Measurements from ENCODE around the gene CNTNAP2. TPM values are rescaled to one million over a fixed set of nuclear protein-coding genes. Genes with fewer than 3 reads are reported as not detected.

Gene CNTNAP2
- total RNA-seq, 6 experiments from 2014 or later: 0.07 to 0.13 (median 0.12) TPM; not detected in 3

DNA sequence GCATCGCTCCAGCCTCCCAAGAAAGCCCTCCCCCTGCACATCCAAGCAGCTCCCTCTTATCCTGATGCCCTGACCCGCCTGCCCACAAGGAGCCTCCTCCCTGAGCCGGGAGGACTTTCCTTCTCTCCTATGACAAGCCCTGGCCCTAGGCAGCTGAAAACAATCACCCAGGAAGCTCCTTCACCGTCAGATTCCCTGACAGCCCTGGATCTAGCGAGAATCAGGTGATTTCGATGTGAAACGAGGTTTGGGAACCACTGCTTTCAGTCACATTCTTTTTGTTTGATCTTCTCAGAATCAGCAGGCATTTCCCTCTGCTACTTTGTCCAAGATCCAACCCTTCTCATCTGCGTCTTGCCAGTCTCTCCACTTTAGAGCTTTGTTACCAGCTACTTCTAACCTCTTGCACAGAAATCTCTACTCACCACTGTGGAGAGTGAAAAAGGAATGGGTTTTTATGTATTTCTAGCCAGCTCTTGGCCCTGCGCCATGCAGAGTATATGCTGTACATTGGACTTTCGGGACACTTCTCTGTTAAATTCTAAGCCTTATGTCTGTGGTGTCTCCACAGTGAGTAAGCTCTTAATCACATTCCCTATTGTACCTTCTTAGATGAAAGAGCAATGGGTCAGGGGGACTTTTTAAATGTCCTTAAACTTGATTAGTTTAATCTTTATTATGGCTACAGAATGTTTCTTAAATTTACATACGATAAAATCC, 2220.8 kb downstream of the CNTNAP2 start:
- no peak for DNase-seq
- TF ChIP-seq, protein P1, sequence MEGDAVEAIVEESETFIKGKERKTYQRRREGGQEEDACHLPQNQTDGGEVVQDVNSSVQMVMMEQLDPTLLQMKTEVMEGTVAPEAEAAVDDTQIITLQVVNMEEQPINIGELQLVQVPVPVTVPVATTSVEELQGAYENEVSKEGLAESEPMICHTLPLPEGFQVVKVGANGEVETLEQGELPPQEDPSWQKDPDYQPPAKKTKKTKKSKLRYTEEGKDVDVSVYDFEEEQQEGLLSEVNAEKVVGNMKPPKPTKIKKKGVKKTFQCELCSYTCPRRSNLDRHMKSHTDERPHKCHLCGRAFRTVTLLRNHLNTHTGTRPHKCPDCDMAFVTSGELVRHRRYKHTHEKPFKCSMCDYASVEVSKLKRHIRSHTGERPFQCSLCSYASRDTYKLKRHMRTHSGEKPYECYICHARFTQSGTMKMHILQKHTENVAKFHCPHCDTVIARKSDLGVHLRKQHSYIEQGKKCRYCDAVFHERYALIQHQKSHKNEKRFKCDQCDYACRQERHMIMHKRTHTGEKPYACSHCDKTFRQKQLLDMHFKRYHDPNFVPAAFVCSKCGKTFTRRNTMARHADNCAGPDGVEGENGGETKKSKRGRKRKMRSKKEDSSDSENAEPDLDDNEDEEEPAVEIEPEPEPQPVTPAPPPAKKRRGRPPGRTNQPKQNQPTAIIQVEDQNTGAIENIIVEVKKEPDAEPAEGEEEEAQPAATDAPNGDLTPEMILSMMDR (IDR thresholded peaks at IDR 0.05): no peak
- Mint-ChIP-seq H3K4me1 (ENCODE audit: low read depth) (no peaks in the 10 kb centered on the region), H3K27ac (no peak overlapping the region), H3K9me3 (peaks cover 14% of the 10 kb centered on the region), H3K4me3 (no peak overlapping the region), H3K27me3 (ENCODE audit: insufficient read depth) (peaks cover 6% of the 10 kb centered on the region), H3K36me3 (ENCODE audit: low read depth) (no peaks in the 10 kb centered on the region)

DNA sequence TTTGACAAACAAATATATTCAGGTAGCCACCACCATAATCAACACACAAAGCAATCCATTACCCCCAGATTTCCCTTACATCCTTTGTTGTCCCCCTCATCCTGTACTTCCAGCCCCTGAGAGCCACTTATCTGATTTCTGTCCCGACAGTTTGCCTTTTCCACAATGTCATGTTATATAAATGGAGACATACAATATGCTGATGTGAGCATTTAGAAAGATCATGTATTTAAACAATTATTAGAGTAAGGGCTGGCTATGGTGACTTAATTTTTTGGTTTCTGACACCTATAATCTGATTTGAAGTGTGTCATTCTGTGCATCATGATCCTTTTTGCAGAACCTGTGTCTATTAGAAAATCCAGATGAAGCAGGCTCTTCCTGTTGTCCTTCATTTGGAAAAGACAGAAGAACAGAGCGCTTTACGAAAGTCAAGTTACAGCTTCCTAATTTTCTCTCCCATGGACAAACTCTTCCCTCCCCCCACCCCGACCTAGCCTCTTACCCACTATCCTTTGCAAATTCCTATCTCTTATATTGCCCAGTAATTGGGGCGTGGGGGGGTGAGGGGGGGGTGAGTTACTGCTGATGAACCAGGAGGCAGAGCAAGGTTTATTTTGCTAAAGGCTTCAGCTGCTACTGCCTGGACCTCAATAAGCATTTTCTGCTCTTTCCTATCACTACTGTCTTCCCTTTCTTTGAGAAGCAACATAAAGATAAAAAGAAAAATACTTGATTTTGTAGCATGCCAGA, 2221.6 kb downstream of the CNTNAP2 start:
- TF ChIP-seq, protein P1 (IDR thresholded peaks at IDR 0.05): no peak
- H3K9me3 Mint-ChIP-seq: peaks cover 7% of the 10 kb centered on the region
- H3K4me3 Mint-ChIP-seq: no peak overlapping the region
- H3K27ac Mint-ChIP-seq: no peak overlapping the region
- DNase-seq: no peak
- no peaks in the 10 kb centered on the region for H3K36me3 Mint-ChIP-seq (ENCODE audit: low read depth)
- H3K27me3 Mint-ChIP-seq (ENCODE audit: insufficient read depth): peaks cover 6% of the 10 kb centered on the region
- H3K4me1 Mint-ChIP-seq (ENCODE audit: low read depth): no peaks in the 10 kb centered on the region

DNA sequence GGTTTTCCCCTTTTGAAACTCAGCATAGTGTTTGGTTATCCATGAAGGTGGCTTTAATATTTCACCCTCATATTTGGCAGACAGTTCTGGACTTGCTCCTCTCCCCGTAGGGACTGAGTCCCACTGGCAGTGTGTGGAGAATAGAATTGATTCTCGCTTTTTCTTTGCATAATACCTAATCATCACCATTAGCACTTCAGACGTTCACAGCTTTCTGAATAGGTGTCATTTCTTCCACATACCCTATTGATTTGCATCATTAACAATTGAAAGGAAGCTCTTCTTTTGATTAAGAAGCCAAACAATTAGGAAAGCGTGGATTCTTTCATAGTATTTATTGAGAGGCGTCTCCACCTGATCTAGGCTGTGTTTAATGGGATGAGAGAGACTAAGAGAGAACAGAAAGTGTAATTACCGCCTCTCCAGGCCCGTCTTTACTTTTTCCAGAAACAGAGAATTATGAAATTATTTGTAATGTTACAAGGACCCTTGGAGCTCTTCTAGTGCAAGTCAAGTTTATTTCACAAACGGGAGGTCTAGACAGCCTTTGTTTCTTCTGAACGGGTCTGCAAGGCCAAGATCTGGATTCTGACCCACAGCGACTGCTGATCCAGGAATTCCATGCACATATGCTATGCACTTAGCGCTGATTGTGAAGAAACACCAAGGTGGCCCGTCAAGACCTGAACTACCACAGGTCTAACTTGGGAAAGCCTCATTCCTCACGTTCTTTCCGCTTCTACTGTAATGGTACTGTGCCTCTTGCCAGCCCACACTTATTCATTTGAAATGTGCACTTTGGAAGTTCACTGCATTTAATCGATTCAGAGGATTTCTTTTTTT, 2224.1 kb downstream of the CNTNAP2 start:
- Mint-ChIP-seq H3K4me1 (ENCODE audit: low read depth) (no peaks in the 10 kb centered on the region), H3K36me3 (ENCODE audit: low read depth) (no peaks in the 10 kb centered on the region), H3K4me3 (no peak overlapping the region), H3K9me3 (peaks cover 8% of the 10 kb centered on the region; the same call in 1 of the 2 replicates), H3K27ac (no peak overlapping the region), H3K27me3 (ENCODE audit: insufficient read depth) (peaks cover 5% of the 10 kb centered on the region)
- TF ChIP-seq, protein P1 (IDR thresholded peaks at IDR 0.05): no peak
- DNase-seq: no peak

DNA sequence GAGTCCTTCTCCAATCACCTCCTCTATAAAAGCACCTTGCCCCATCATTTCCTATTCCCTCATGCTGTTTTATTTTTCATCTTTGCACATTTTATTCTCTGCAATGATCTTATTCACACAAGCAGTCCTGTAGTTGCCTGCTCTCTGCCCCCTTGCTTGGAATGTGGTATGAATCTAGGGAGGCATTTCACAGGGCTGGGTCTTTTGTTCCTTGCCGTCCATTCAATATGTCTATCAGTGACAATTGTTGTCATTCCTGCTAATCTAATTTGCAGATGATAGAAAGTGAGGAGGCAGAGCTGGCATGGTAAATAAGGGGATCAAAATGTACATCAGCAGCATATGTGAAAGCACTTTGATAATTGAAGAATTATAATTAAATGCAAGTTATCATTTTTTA, 2227.8 kb downstream of the CNTNAP2 start:
- no peaks in the 10 kb centered on the region for H3K4me1 Mint-ChIP-seq (ENCODE audit: low read depth)

DNA sequence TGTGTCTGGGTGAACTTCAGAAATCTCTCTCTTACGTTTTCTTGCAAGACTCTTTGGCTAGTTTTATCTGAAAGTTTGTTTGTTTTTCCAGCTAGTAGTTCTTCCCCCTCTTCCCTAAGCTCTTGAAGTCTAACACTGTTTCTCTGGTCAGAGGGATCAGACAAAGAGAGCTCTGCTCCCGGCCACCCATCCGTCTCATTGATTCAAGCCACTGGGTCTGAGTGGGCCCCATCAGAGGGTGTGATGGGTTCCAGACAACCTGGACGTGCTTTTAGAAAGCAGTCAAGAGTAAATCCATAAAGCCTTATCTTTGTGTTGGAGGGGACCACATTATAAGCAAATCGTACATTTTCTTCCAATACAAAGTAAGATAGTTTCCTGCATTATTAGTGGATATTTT, 2231.4 kb downstream of the CNTNAP2 start:
- Mint-ChIP-seq H3K27ac (no peak overlapping the region), H3K4me3 (no peak overlapping the region), H3K36me3 (ENCODE audit: low read depth) (no peaks in the 10 kb centered on the region), H3K9me3 (peaks cover 34% of the 10 kb centered on the region), H3K27me3 (ENCODE audit: insufficient read depth) (peaks cover 1% of the 10 kb centered on the region; the same call in 1 of the 2 replicates), H3K4me1 (ENCODE audit: low read depth) (no peaks in the 10 kb centered on the region)
- DNase-seq: no peak
- TF ChIP-seq, protein P1 (IDR thresholded peaks at IDR 0.05): no peak

More for the DNA sequence above, 2227.8 kb downstream of the CNTNAP2 start:
- TF ChIP-seq, protein P1 (IDR thresholded peaks at IDR 0.05): no peak
- Mint-ChIP-seq H3K27me3 (ENCODE audit: insufficient read depth) (peaks cover 4% of the 10 kb centered on the region), H3K9me3 (peaks cover 11% of the 10 kb centered on the region), H3K27ac (no peak overlapping the region), H3K4me3 (no peak overlapping the region), H3K36me3 (ENCODE audit: low read depth) (no peaks in the 10 kb centered on the region)
- no peak for DNase-seq

All from HFFc6 (cell line).